ENCODE results near the gene TSFM. TPM values are rescaled to one million over a fixed set of nuclear protein-coding genes. Genes with fewer than 3 reads are reported as not detected.

TSFM gene
- total RNA-seq, 1 experiment from 2014 or later, result 53.2 TPM

DNA sequence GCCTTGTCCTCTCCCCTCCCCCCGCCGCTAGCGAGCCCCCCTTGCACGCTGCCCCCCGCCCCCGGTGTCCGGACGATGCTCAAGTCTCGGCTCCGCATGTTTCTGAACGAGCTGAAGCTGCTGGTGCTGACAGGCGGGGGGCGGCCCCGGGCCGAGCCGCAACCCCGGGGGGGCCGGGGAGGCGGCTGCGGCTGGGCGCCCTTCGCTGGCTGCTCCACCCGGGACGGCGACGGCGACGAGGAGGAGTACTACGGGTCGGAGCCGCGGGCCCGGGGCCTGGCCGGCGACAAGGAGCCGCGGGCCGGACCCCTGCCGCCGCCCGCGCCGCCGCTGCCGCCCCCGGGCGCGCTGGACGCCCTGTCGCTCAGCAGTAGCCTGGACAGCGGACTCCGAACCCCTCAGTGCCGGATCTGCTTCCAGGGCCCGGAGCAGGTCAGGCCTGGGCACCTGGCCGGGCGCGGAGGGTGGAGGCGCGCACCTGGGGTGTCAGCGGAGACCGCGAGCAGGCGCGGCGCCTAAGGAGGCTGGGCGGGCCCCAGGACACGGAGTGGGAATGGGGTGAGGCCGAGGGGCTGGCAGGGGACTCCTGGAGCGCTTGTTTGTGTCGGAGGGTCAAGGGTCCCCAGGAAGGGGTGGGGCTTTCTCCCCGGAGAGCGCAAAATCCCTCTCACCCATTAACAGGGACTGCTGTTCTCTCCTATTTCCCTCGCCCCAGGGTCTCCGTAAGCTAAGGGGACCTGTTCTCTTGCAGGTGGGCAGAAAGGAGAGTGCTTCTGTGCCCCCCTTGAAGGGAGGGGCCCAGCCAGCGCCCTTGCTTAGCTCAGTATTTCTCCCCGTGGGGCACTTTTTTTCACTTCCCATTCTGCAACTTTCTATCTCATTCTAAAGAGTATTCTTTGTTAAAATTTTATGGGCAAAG, 26.9 kb upstream of the TSFM start:
- intact Hi-C loops (cut with micrococcal nuclease), result no loop called here
- no peak for ATAC-seq
- POLR2A ChIA-PET, result interaction anchor here (0.6 kb wide), 1 partner anchor 542 kb away, joined by 3 read pairs; no protein-coding TSS in a partner anchor

More for the DNA sequence above, 26.9 kb upstream of the TSFM start:
- ChIA-PET RAD21 (ENCODE audit: low non-redundant PET in 1 of 2, low total read pairs in 2 of 2, uncharacterized antibody in 2 of 2, unreplicated experiment in 2 of 2) (no interaction called here), CTCF (interaction anchor here (1.6 to 2.3 kb wide), 2 partner anchors 11 to 16 kb away, joined by 6 to 51 read pairs; partner anchors contain the start of genes CYP27B1, EEF1AKMT3 and METTL1)
- Histone ChIP-seq H3K36me3 (ENCODE audit: control insufficient read depth in 1 of 2, insufficient read depth in 2 of 2, low read length in 2 of 2) (peaks cover 0 to 5% of the 10 kb centered on the region in 2 experiments; a peak in 1 of 4 replicates), H3K4me2 (ENCODE audit: low read length) (peak overlapping the region; percentile 93), H3K27me3 (ENCODE audit: insufficient read depth, low read length) (no peaks in the 10 kb centered on the region), H2AFZ (ENCODE audit: low read depth, low read length, poor library complexity, severe bottlenecking) (no peak overlapping the region), H3K9me2 (ENCODE audit: insufficient read depth) (no peaks in the 10 kb centered on the region), H3K27ac (ENCODE audit: low read depth, low read length) (peak overlapping the region; percentile 58; the same call in 1 of the 2 replicates), H3K9ac (ENCODE audit: low read length) (peak overlapping the region; percentile 48), H3K4me3 (replicated peaks in 1 of 2; ENCODE audit: low read depth in 1 of 2, low read length in 2 of 2) (peak overlapping the region; percentile 59 to 64), H3K9me3 (ENCODE audit: control insufficient read depth in 1 of 2, insufficient read depth in 1 of 2, low read depth in 1 of 2, low read length in 2 of 2) (no peaks in the 10 kb centered on the region), H4K20me1 (ENCODE audit: insufficient read depth) (no peaks in the 10 kb centered on the region), H3K79me2 (ENCODE audit: insufficient read depth, low read length) (peaks cover 15% of the 10 kb centered on the region), H3K4me1 (ENCODE audit: control insufficient read depth in 1 of 2, insufficient read depth in 2 of 2, low read length in 2 of 2) (peaks cover 20 to 44% of the 10 kb centered on the region in 2 experiments)
- TF ChIP-seq ZFX (IDR thresholded peaks at IDR 0.05), result peak; percentile 60
- no peak for TF ChIP-seq SRF (IDR thresholded peaks at IDR 0.05; ENCODE audit: low read depth)
- TF ChIP-seq, protein P1, sequence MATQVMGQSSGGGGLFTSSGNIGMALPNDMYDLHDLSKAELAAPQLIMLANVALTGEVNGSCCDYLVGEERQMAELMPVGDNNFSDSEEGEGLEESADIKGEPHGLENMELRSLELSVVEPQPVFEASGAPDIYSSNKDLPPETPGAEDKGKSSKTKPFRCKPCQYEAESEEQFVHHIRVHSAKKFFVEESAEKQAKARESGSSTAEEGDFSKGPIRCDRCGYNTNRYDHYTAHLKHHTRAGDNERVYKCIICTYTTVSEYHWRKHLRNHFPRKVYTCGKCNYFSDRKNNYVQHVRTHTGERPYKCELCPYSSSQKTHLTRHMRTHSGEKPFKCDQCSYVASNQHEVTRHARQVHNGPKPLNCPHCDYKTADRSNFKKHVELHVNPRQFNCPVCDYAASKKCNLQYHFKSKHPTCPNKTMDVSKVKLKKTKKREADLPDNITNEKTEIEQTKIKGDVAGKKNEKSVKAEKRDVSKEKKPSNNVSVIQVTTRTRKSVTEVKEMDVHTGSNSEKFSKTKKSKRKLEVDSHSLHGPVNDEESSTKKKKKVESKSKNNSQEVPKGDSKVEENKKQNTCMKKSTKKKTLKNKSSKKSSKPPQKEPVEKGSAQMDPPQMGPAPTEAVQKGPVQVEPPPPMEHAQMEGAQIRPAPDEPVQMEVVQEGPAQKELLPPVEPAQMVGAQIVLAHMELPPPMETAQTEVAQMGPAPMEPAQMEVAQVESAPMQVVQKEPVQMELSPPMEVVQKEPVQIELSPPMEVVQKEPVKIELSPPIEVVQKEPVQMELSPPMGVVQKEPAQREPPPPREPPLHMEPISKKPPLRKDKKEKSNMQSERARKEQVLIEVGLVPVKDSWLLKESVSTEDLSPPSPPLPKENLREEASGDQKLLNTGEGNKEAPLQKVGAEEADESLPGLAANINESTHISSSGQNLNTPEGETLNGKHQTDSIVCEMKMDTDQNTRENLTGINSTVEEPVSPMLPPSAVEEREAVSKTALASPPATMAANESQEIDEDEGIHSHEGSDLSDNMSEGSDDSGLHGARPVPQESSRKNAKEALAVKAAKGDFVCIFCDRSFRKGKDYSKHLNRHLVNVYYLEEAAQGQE (IDR thresholded peaks at IDR 0.05; ENCODE audit: low read depth), result no peak
- no TSS peak for BruUV-seq (replicated peaks)
- DNase-seq (ENCODE audit: low read depth, low spot score), result no peak
